IMR-90 (cell line): ENCODE data around the gene TCF20. TPM values are rescaled to one million over a fixed set of nuclear protein-coding genes. Genes with fewer than 3 reads are reported as not detected.

Source experiments
- ATAC-seq: fragments of 200-7000 bp; cut with Tn5 transposase; 2 replicates; pipeline ENCODE4 v1.9.1; 2020; ENCODE audit warnings: low read depth, mild to moderate bottlenecking, moderate library complexity
- BruUV-seq: library from RNA; stranded (reverse); fragments of 400-500 nt; replicated peaks from 2 replicates; lab custom pipeline; 2021; lab: Mats Ljungman, UMichigan
- CTCF ChIA-PET: fragments of 300-600 bp; formaldehyde crosslinking; extraction: SDS; loops from one replicate; lab custom pipeline; 2021; ENCODE audit warnings: antibody characterized with exemption; lab: Yijun Ruan, JAX
- POLR2A ChIA-PET: fragments of 300-600 bp; sonication (Branson Sonifier 250); formaldehyde crosslinking; loops from one replicate; lab custom pipeline; 2022; ENCODE audit warnings: antibody characterized with exemption; ENCODE audit not compliant: unreplicated experiment; lab: Charles Lee
- DNase-seq: peaks from one replicate; pipeline ENCODE4 v3.0.0; 2013
- H2AFZ ChIP-seq: replicated peaks from 2 replicates; pipeline ENCODE3; 2013; ENCODE audit warnings: low read length, mild to moderate bottlenecking; ENCODE audit not compliant: poor library complexity
- H2AK5ac ChIP-seq: 2 replicates; pipeline ENCODE4 v1.6.1; 2013; ENCODE audit warnings: low read depth, low read length, inconsistent platforms
- H2AK9ac ChIP-seq: replicated peaks from 2 replicates; pipeline ENCODE3; 2013; ENCODE audit warnings: mild to moderate bottlenecking, low read depth, low read length, moderate library complexity; ENCODE audit not compliant: poor library complexity
- H2BK120ac ChIP-seq: 2 replicates; pipeline ENCODE4 v1.6.1; 2013; ENCODE audit warnings: low read depth, low read length, inconsistent platforms
- H2BK15ac ChIP-seq: 3 replicates; pipeline ENCODE4 v1.6.1; 2013; ENCODE audit warnings: low read depth, low read length, inconsistent platforms
- H2BK20ac ChIP-seq: 2 replicates; pipeline ENCODE4 v1.6.1; 2013; ENCODE audit warnings: low read depth, mild to moderate bottlenecking, inconsistent platforms, low read length, moderate library complexity
- H2BK5ac ChIP-seq: 2 replicates; pipeline ENCODE4 v1.6.1; 2013; ENCODE audit warnings: mild to moderate bottlenecking, low read depth, low read length, inconsistent platforms; ENCODE audit not compliant: poor library complexity, severe bottlenecking
- H3K14ac ChIP-seq: replicated peaks from 2 replicates; pipeline ENCODE4 v1.6.1; 2013; ENCODE audit warnings: low read depth, low read length, inconsistent platforms
- H3K18ac ChIP-seq: 2 replicates; pipeline ENCODE4 v1.6.1; 2013; ENCODE audit warnings: low read depth, low read length, control low read depth
- H3K23ac ChIP-seq: 2 replicates; pipeline ENCODE4 v1.6.1; 2013; ENCODE audit warnings: low read depth, low read length, inconsistent platforms
- H3K27ac ChIP-seq: 2 replicates; pipeline ENCODE4 v1.5.1; 2013; ENCODE audit warnings: mild to moderate bottlenecking, control low read depth, low read length; ENCODE audit not compliant: insufficient read depth
- H3K27me3 ChIP-seq: 2 replicates; pipeline ENCODE4 v1.6.1; 2013; ENCODE audit warnings: low read length; ENCODE audit not compliant: control insufficient read depth, insufficient read depth
- H3K36me3 ChIP-seq: 2 replicates; pipeline ENCODE4 v1.6.1; 2013; ENCODE audit warnings: low read length, mixed read lengths; ENCODE audit not compliant: control insufficient read depth, insufficient read depth
- H3K4ac ChIP-seq: 2 replicates; pipeline ENCODE4 v1.6.1; 2013; ENCODE audit warnings: low read depth, low read length, inconsistent platforms
- H3K4me1 ChIP-seq: 2 replicates; pipeline ENCODE4 v1.6.1; 2013; ENCODE audit warnings: low read length, mixed read lengths; ENCODE audit not compliant: control insufficient read depth, insufficient read depth
- H3K4me2 ChIP-seq: 2 replicates; pipeline ENCODE4 v1.6.1; 2013; ENCODE audit warnings: low read depth, mild to moderate bottlenecking, control low read depth, low read length, moderate library complexity
- H3K4me3 ChIP-seq: 2 replicates; pipeline ENCODE4 v1.5.1; 2013; ENCODE audit warnings: low read depth, mild to moderate bottlenecking, control low read depth, low read length, moderate library complexity; ENCODE audit not compliant: insufficient read depth
- H3K56ac ChIP-seq: 2 replicates; pipeline ENCODE4 v1.6.1; 2013; ENCODE audit warnings: low read length, inconsistent platforms; ENCODE audit not compliant: insufficient read depth; ENCODE audit errors: extremely low read depth
- H3K79me1 ChIP-seq, 2 experiments: 2 replicates each; pipeline ENCODE4 v1.6.1; 2013; ENCODE audit warnings: low read length in 2 of 2, inconsistent platforms in 1 of 2, low read depth in 1 of 2
- H3K9ac ChIP-seq: 2 replicates; pipeline ENCODE4 v1.6.1; 2013; ENCODE audit warnings: low read depth, low read length, control low read depth
- H3K9me1 ChIP-seq: 2 replicates; pipeline ENCODE4 v1.6.1; 2013; ENCODE audit warnings: low read length, inconsistent platforms; ENCODE audit not compliant: insufficient read depth
- H3K9me3 ChIP-seq: 2 replicates; pipeline ENCODE4 v1.6.1; 2013; ENCODE audit warnings: low read length; ENCODE audit not compliant: control insufficient read depth, insufficient read depth
- H4K20me1 ChIP-seq: 2 replicates; pipeline ENCODE4 v1.6.1; 2013; ENCODE audit warnings: low read length, inconsistent platforms; ENCODE audit not compliant: insufficient read depth
- H4K5ac ChIP-seq: 2 replicates; pipeline ENCODE4 v1.6.1; 2013; ENCODE audit warnings: mild to moderate bottlenecking, low read depth, low read length, control low read depth
- H4K8ac ChIP-seq, 2 experiments: 2 replicates each; pipeline ENCODE4 v1.6.1; 2013; ENCODE audit warnings: low read depth in 2 of 2, low read length in 2 of 2, control low read depth in 1 of 2, inconsistent platforms in 1 of 2
- H4K91ac ChIP-seq: 2 replicates; pipeline ENCODE4 v1.6.1; 2013; ENCODE audit warnings: low read depth, low read length, inconsistent platforms; ENCODE audit not compliant: insufficient read depth
- BHLHE40 ChIP-seq: fragments of 150-350 bp; IDR thresholded peaks from 2 replicates; pipeline ENCODE4 v1.6.1; 2016; ENCODE audit warnings: mild to moderate bottlenecking, low read depth, low read length
- CEBPB ChIP-seq: IDR thresholded peaks from 2 replicates; pipeline ENCODE4 v1.6.1; 2012; ENCODE audit warnings: low read depth, low read length, improper control_type of control experiment
- CHD1 ChIP-seq: IDR thresholded peaks from 2 replicates; pipeline ENCODE4 v1.6.1; 2012; ENCODE audit warnings: low read depth, low read length, improper control_type of control experiment
- FOS ChIP-seq: fragments of 150-350 bp; IDR thresholded peaks from 2 replicates; pipeline ENCODE4 v1.6.1; 2016; ENCODE audit warnings: low read depth, low read length
- MAFK ChIP-seq: IDR thresholded peaks from 2 replicates; pipeline ENCODE4 v1.6.1; 2012; ENCODE audit warnings: low read depth, low read length, improper control_type of control experiment
- MAZ ChIP-seq: IDR thresholded peaks from 2 replicates; pipeline ENCODE4 v1.6.1; 2012; ENCODE audit warnings: low read depth, mild to moderate bottlenecking, low read length, improper control_type of control experiment, moderate library complexity, borderline replicate concordance
- MXI1 ChIP-seq: IDR thresholded peaks from 2 replicates; pipeline ENCODE4 v1.6.1; 2012; ENCODE audit warnings: low read depth, mild to moderate bottlenecking, low read length, moderate library complexity, borderline replicate concordance
- NFE2L2 ChIP-seq: fragments of 150-350 bp; IDR thresholded peaks from 2 replicates; pipeline ENCODE4 v1.6.1; 2016; ENCODE audit warnings: low read depth, mild to moderate bottlenecking, low read length
- POLR2A ChIP-seq: IDR thresholded peaks from 2 replicates; pipeline ENCODE4 v1.6.1; 2012; ENCODE audit warnings: mild to moderate bottlenecking, low read depth, low read length
- RAD21 ChIP-seq: IDR thresholded peaks from 2 replicates; pipeline ENCODE4 v1.6.1; 2012; ENCODE audit warnings: low read length, improper control_type of control experiment
- RCOR1 ChIP-seq: IDR thresholded peaks from 2 replicates; pipeline ENCODE4 v1.6.1; 2012; ENCODE audit warnings: mild to moderate bottlenecking, low read length, improper control_type of control experiment; ENCODE audit not compliant: insufficient replicate concordance
- RFX5 ChIP-seq: IDR thresholded peaks from 2 replicates; pipeline ENCODE4 v1.8.0; 2012; ENCODE audit warnings: low read depth, mild to moderate bottlenecking, low read length, moderate library complexity
- SMC3 ChIP-seq: fragments of 150-350 bp; IDR thresholded peaks from 2 replicates; pipeline ENCODE4 v1.6.1; 2016; ENCODE audit warnings: low read depth, mild to moderate bottlenecking, antibody characterized with exemption, low read length, moderate library complexity
- USF2 ChIP-seq: fragments of 150-350 bp; IDR thresholded peaks from 2 replicates; pipeline ENCODE4 v1.6.1; 2017; ENCODE audit warnings: mild to moderate bottlenecking, antibody characterized with exemption, low read length, low read depth
- WGBS, 2 experiments: methylation state at CpG; one replicate each; pipeline versions ENCODE4 v1.1.5 to v1.1.7; 2013; ENCODE audit warnings: missing lambda C conversion rate in 2 of 2; ENCODE audit not compliant: insufficient read length in 1 of 2; ENCODE audit errors: extremely low coverage in 2 of 2; 5-methylcytosine and 5-hydroxymethylcytosine counted together
- dilution Hi-C: fragments of 300-500 bp; cut with HindIII; formaldehyde crosslinking; loops from one replicate; pipeline ENCODE4 v1.14.3; 2018; ENCODE audit warnings: low sequenced_read_pairs; ENCODE audit not compliant: unreplicated experiment
- in situ Hi-C: fragments of 300-500 bp; cut with MboI; formaldehyde crosslinking; loops from 3 replicates; pipeline ENCODE4 v1.14.3; 2019; ENCODE audit warnings: low sequenced_read_pairs, inconsistent platforms, mixed read lengths
- intact Hi-C: fragments of 100-400 bp; cut with micrococcal nuclease; formaldehyde crosslinking; loops from 2 replicates; pipeline ENCODE4 v1.10.0; 2022
- polyA plus RNA-seq, 3 experiments: library from polyadenylated mRNA; depleted of rRNA; stranded (reverse); fragments of >200 nt; gene quantifications; 2 replicates each; pipeline ENCODE4 v1.2.3, GENCODE V29; 2012; ENCODE audit warnings: low replicate concordance in 1 of 3
- total RNA-seq: library from RNA; depleted of rRNA; stranded (reverse); fragments of >200 nt; gene quantifications from 2 replicates; pipeline ENCODE4 v1.2.3, GENCODE V29; 2012
- TF ChIP-seq, protein P1 (sequence below): conservative IDR thresholded peaks from 2 replicates; pipeline ENCODE4 v1.5.1; 2012; ENCODE audit warnings: mild to moderate bottlenecking, low read depth, low read length, improper control_type of control experiment
- TF ChIP-seq, protein P2 (sequence below): fragments of 150-350 bp; IDR thresholded peaks from 2 replicates; pipeline ENCODE4 v1.6.1; 2016; ENCODE audit warnings: low read depth, mild to moderate bottlenecking, low read length, moderate library complexity, borderline replicate concordance

The TCF20 gene
- total and polyA plus RNA-seq, 2 of the 4 experiments (the other 2 are of a cell fraction): 8.9 to 23.7 TPM

DNA sequence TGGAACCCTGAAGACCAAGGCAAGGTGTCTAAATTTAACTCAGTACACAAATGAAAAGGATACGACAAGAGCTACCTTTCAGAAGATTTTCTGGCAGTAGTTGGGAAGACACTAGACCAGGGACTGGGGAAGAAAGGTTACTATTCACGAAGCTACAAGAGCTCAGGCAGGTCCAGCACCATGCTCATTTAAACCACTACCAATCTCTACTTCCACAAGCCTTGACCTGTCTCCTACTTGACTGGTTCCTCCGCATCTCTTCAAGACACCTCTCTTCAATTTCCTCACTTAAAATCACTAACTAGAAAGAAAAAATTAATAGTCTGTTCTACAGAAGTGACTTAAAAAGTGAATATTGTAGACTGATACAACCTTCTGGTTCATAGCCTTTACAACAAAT is 22.9 kb downstream of the TCF20 start:
- POLR2A ChIA-PET: no interaction called here
- WGBS, 2 experiments: no CpG with 5 or more reads among the region's 3 CpGs
- Histone ChIP-seq H2BK15ac (no peak overlapping the region), H2BK20ac (no peak overlapping the region), H3K36me3 (peaks cover 1% of the 10 kb centered on the region; the same call in 1 of the 2 replicates), H2BK120ac (no peak overlapping the region), H4K5ac (no peak overlapping the region), H3K4me2 (no peak overlapping the region), H3K9me3 (no peaks in the 10 kb centered on the region), H3K79me1 (peaks cover 46 to 82% of the 10 kb centered on the region in 2 experiments), H4K20me1 (peaks cover 51% of the 10 kb centered on the region), H3K27me3 (no peaks in the 10 kb centered on the region), H3K9me1 (peaks cover 6% of the 10 kb centered on the region), H3K56ac (no peak overlapping the region), H3K14ac (no peak overlapping the region), H3K23ac (no peak overlapping the region), H3K9ac (no peak overlapping the region), H2AFZ (no peak overlapping the region), H4K8ac (no peak overlapping the region), H2AK5ac (no peak overlapping the region), H4K91ac (no peak overlapping the region), H3K4me1 (no peaks in the 10 kb centered on the region), H3K18ac (no peak overlapping the region), H3K4me3 (no peak overlapping the region), H2AK9ac (no peak overlapping the region), H3K27ac (no peak overlapping the region), H3K4ac (no peak overlapping the region), H2BK5ac (no peak overlapping the region)
- no peak for TF ChIP-seq CHD1
- TF ChIP-seq, protein P1, sequence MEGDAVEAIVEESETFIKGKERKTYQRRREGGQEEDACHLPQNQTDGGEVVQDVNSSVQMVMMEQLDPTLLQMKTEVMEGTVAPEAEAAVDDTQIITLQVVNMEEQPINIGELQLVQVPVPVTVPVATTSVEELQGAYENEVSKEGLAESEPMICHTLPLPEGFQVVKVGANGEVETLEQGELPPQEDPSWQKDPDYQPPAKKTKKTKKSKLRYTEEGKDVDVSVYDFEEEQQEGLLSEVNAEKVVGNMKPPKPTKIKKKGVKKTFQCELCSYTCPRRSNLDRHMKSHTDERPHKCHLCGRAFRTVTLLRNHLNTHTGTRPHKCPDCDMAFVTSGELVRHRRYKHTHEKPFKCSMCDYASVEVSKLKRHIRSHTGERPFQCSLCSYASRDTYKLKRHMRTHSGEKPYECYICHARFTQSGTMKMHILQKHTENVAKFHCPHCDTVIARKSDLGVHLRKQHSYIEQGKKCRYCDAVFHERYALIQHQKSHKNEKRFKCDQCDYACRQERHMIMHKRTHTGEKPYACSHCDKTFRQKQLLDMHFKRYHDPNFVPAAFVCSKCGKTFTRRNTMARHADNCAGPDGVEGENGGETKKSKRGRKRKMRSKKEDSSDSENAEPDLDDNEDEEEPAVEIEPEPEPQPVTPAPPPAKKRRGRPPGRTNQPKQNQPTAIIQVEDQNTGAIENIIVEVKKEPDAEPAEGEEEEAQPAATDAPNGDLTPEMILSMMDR: no peak
- no peak for TF ChIP-seq FOS
- TF ChIP-seq CEBPB: no peak
- no peak for TF ChIP-seq RFX5
- no peak for TF ChIP-seq USF2
- TF ChIP-seq RCOR1: no peak
- TF ChIP-seq MAZ: no peak
- TF ChIP-seq NFE2L2: no peak
- no peak for TF ChIP-seq RAD21
- TF ChIP-seq POLR2A: no peak
- no peak for TF ChIP-seq BHLHE40
- TF ChIP-seq, protein P2, sequence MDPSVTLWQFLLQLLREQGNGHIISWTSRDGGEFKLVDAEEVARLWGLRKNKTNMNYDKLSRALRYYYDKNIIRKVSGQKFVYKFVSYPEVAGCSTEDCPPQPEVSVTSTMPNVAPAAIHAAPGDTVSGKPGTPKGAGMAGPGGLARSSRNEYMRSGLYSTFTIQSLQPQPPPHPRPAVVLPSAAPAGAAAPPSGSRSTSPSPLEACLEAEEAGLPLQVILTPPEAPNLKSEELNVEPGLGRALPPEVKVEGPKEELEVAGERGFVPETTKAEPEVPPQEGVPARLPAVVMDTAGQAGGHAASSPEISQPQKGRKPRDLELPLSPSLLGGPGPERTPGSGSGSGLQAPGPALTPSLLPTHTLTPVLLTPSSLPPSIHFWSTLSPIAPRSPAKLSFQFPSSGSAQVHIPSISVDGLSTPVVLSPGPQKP: no peak
- TF ChIP-seq SMC3: no peak
- TF ChIP-seq MXI1: no peak
- TF ChIP-seq MAFK: no peak
- no peak for DNase-seq
- intact Hi-C loops: no loop called here
- ATAC-seq: no peak
- BruUV-seq: no TSS peak
- dilution Hi-C loops: no loop called here
- CTCF ChIA-PET: interaction anchor here (0.6 to 0.7 kb wide), 3 partner anchors 9 to 298 kb away, joined by 3 to 8 read pairs (median 3); no protein-coding TSS in a partner anchor
- in situ Hi-C loops: no loop called here
